Kidney epithelial cell (primary cell): Measurements from ENCODE around the gene FBXO39. TPM values are rescaled to one million over a fixed set of nuclear protein-coding genes. Genes with fewer than 3 reads are reported as not detected.

Experiments
- DNase-seq: peaks from one replicate; pipeline ENCODE4 v3.0.0-alpha.2; 2010; ENCODE audit warnings: low read depth
- H3K27me3 ChIP-seq: 2 replicates; pipeline ENCODE4 v1.6.0; 2011; ENCODE audit warnings: low read length; ENCODE audit not compliant: control insufficient read depth, insufficient read depth
- H3K36me3 ChIP-seq: 2 replicates; pipeline ENCODE4 v1.5.1; 2011; ENCODE audit warnings: low read length; ENCODE audit not compliant: control insufficient read depth, insufficient read depth
- H3K4me3 ChIP-seq: 2 replicates; pipeline ENCODE4 v1.5.1; 2011; ENCODE audit warnings: low read depth, mild to moderate bottlenecking, control low read depth, low read length
- CTCF ChIP-seq: IDR thresholded peaks from 2 replicates; pipeline ENCODE4 v1.5.1; 2011; ENCODE audit warnings: mild to moderate bottlenecking, moderate library complexity, low read length, control low read depth, inconsistent platforms; ENCODE audit not compliant: insufficient read depth, poor library complexity, severe bottlenecking
- total RNA-seq: library from RNA; depleted of rRNA; stranded (reverse); fragments of >200 nt; gene quantifications from 2 replicates; pipeline ENCODE4 v1.2.3, GENCODE V29; 2015

The FBXO39 gene
- total RNA-seq, 1 donor from 2014 or later, result not detected

- TF ChIP-seq CTCF, result no peak
- DNase-seq, result no peak
- peaks cover 16% of the 10 kb centered on the region for H3K27me3 ChIP-seq
- H3K36me3 ChIP-seq, result no peaks in the 10 kb centered on the region
- no peak overlapping the region for H3K4me3 ChIP-seq
Measured at GRCh38 chr17:6780886-6781285, 4.9 kb downstream of the FBXO39 start.

- Histone ChIP-seq H3K36me3 (no peaks in the 10 kb centered on the region), H3K4me3 (no peak overlapping the region)
- no peak for TF ChIP-seq CTCF
Measured at GRCh38 chr17:6782244-6782643, 6.2 kb downstream of the FBXO39 start.

GRCh38 chr17:6786618-6787017 lies 10.6 kb downstream of the FBXO39 start:
- TF ChIP-seq CTCF, result no peak
- Histone ChIP-seq H3K27me3 (peaks cover 3% of the 10 kb centered on the region), H3K4me3 (no peak overlapping the region), H3K36me3 (no peaks in the 10 kb centered on the region)
- no peak for DNase-seq

More at GRCh38 chr17:6782244-6782643, 6.2 kb downstream of the FBXO39 start:
- no peak for DNase-seq
- H3K27me3 ChIP-seq, result peaks cover 6% of the 10 kb centered on the region

- TF ChIP-seq CTCF, result no peak
- Histone ChIP-seq H3K27me3 (peaks cover 4% of the 10 kb centered on the region), H3K4me3 (no peak overlapping the region), H3K36me3 (no peaks in the 10 kb centered on the region)
- no peak for DNase-seq
Measured at GRCh38 chr17:6787081-6787693, 11.2 kb downstream of the FBXO39 start.

GRCh38 chr17:6789146-6789545 lies 13.1 kb downstream of the FBXO39 start:
- H3K36me3 ChIP-seq, result no peaks in the 10 kb centered on the region
- TF ChIP-seq CTCF, result no peak
- no peak for DNase-seq
- H3K4me3 ChIP-seq, result no peak overlapping the region
- H3K27me3 ChIP-seq, result peaks cover 4% of the 10 kb centered on the region

GRCh38 chr17:6793748-6794493 lies 17.9 kb downstream of the FBXO39 start:
- Histone ChIP-seq H3K27me3 (peaks cover 3% of the 10 kb centered on the region), H3K4me3 (no peak overlapping the region), H3K36me3 (no peaks in the 10 kb centered on the region)
- DNase-seq, result no peak
- no peak for TF ChIP-seq CTCF
